K562 (cell line): ENCODE data around the gene PI4K2A. TPM values are rescaled to one million over a fixed set of nuclear protein-coding genes. Genes with fewer than 3 reads are reported as not detected.
A peak's percentile ranks its signal among the peaks of the same experiment; 100 is the strongest.

ENCODE experiments used
- ATAC-seq: fragments of 200-7000 bp; cut with Tn5 transposase; 3 replicates; pipeline ENCODE4 v1.9.1; 2020; ENCODE audit warnings: moderate library complexity
- BruUV-seq: library from RNA; stranded (reverse); fragments of 400-500 nt; replicated peaks from 2 replicates; lab custom pipeline; 2021; lab: Mats Ljungman, UMichigan
- CTCF ChIA-PET: fragments of 300-600 bp; formaldehyde crosslinking; extraction: SDS; loops from one replicate; lab custom pipeline; 2021; ENCODE audit warnings: low intra/inter-chr PET ratio; lab: Yijun Ruan, JAX
- POLR2A ChIA-PET: fragments of 300-600, 350-650 bp; sonication (Branson Sonifier 250); formaldehyde crosslinking; extraction: SDS; loops from one replicate; lab custom pipeline; 2021; ENCODE audit warnings: antibody characterized with exemption, inconsistent platforms; lab: Yijun Ruan, JAX
- DNase-seq, 4 experiments: peaks; one replicate each; pipeline versions ENCODE4 v3.0.0 to v3.0.0-alpha.2; 2011 to 2018; ENCODE audit warnings: low spot score in 3 of 4, mixed read lengths in 3 of 4; ENCODE audit errors: extremely low read depth in 1 of 4
- FAIRE-seq: peaks from 2 replicates; lab custom pipeline; 2011; peaks lifted over from hg19 to GRCh38; lab: Jason Lieb, UNC
- H2AFZ ChIP-seq: 2 replicates; pipeline ENCODE4 v1.6.0; 2011; ENCODE audit warnings: low read depth, low read length, control low read depth, inconsistent platforms
- H3K27ac ChIP-seq: fragments of 200-600 bp; 3 replicates; pipeline ENCODE4 v1.8.0; 2011; ENCODE audit warnings: low read depth, mild to moderate bottlenecking, control low read depth, inconsistent platforms, low read length, moderate library complexity, mixed read lengths; ENCODE audit errors: extremely low read depth
- H3K27me3 ChIP-seq, 2 experiments: fragments of 300-600 bp in 1 of 2; 2 replicates in 1 of 2; 3 replicates in 1 of 2; pipeline versions ENCODE4 v1.6.0 to v1.8.0; 2011; ENCODE audit warnings: inconsistent platforms in 2 of 2, low read length in 2 of 2, mild to moderate bottlenecking in 1 of 2, mixed read lengths in 1 of 2, moderate library complexity in 1 of 2; ENCODE audit not compliant: control insufficient read depth in 2 of 2, insufficient read depth in 2 of 2
- H3K36me3 ChIP-seq: fragments of 300-600 bp; 3 replicates; pipeline ENCODE4 v1.8.0; 2011; ENCODE audit warnings: mild to moderate bottlenecking, low read length, inconsistent platforms; ENCODE audit not compliant: control insufficient read depth, insufficient read depth
- H3K4me1 ChIP-seq, 2 experiments: fragments of 200-600 bp in 1 of 2; replicated peaks in 1 of 2; 2 replicates in 1 of 2; 3 replicates in 1 of 2; pipeline versions ENCODE4 v1.5.1 to v1.8.0; 2011; ENCODE audit warnings: inconsistent platforms in 2 of 2, low read length in 2 of 2, mild to moderate bottlenecking in 1 of 2, mixed read lengths in 1 of 2, moderate library complexity in 1 of 2; ENCODE audit not compliant: control insufficient read depth in 2 of 2, insufficient read depth in 2 of 2
- H3K4me2 ChIP-seq: 2 replicates; pipeline ENCODE4 v1.6.1; 2011; ENCODE audit warnings: low read length, control low read depth, inconsistent platforms, mixed read lengths; ENCODE audit not compliant: insufficient read depth
- H3K4me3 ChIP-seq: fragments of 200-600 bp; sonication (generic), shearing (Covaris generic); 2 replicates; pipeline ENCODE4 v1.5.1; 2016; ENCODE audit warnings: control low read depth, inconsistent platforms
- H3K79me2 ChIP-seq: fragments of 200-600 bp; 3 replicates; pipeline ENCODE4 v1.8.0; 2011; ENCODE audit warnings: low read length, inconsistent platforms; ENCODE audit not compliant: control insufficient read depth, insufficient read depth
- H3K9ac ChIP-seq, 2 experiments: 2 replicates each; pipeline versions ENCODE4 v1.6.0 to v1.6.1; 2011; ENCODE audit warnings: low read depth in 2 of 2, low read length in 2 of 2, control low read depth in 1 of 2, inconsistent platforms in 1 of 2, mild to moderate bottlenecking in 1 of 2, mixed read lengths in 1 of 2; ENCODE audit not compliant: insufficient read depth in 1 of 2
- H3K9me1 ChIP-seq: one replicate; pipeline ENCODE4 v1.6.0; 2011; ENCODE audit warnings: inconsistent platforms, mild to moderate bottlenecking, low read length, moderate library complexity; ENCODE audit not compliant: control insufficient read depth, insufficient read depth
- H3K9me3 ChIP-seq: replicated peaks from 2 replicates; pipeline ENCODE4 v1.5.1; 2011; ENCODE audit warnings: low read depth, low read length, inconsistent platforms; ENCODE audit not compliant: control insufficient read depth, insufficient read depth
- H4K20me1 ChIP-seq: replicated peaks from 2 replicates; pipeline ENCODE4 v1.6.1; 2011; ENCODE audit warnings: low read length, inconsistent platforms, mixed read lengths; ENCODE audit not compliant: control insufficient read depth, insufficient read depth
- ATF7 ChIP-seq: fragments of 450-650 bp; IDR thresholded peaks from 2 replicates; pipeline ENCODE4 v1.7.1; 2014; ENCODE audit warnings: mild to moderate bottlenecking, moderate library complexity
- CTCF ChIP-seq, 3 experiments: IDR thresholded peaks in 2 of 3; conservative IDR thresholded peaks in 1 of 3; 2 replicates each; pipeline ENCODE4 v1.5.1; 2011 to 2012; ENCODE audit warnings: low read length in 3 of 3, mild to moderate bottlenecking in 3 of 3, control low read depth in 2 of 3, improper control_type of control experiment in 1 of 3, inconsistent platforms in 1 of 3, low read depth in 1 of 3, mixed read lengths in 1 of 3, moderate library complexity in 1 of 3; ENCODE audit not compliant: insufficient read depth in 2 of 3
- DEAF1 ChIP-seq: fragments of 450-650 bp; formaldehyde crosslinking; IDR thresholded peaks from 2 replicates; pipeline ENCODE4 v1.4.0; 2020; ENCODE audit warnings: mild to moderate bottlenecking, moderate library complexity
- HSF4 ChIP-seq: fragments of 250-450 bp; sonication (Bioruptor Pico); IDR thresholded peaks from 2 replicates; pipeline ENCODE4 v2.1.2; 2022; ENCODE audit warnings: mild to moderate bottlenecking, moderate library complexity, borderline replicate concordance
- MECOM ChIP-seq: fragments of 250-450 bp; sonication (Bioruptor Pico); IDR thresholded peaks from 2 replicates; pipeline ENCODE4 v1.8.0; 2022; ENCODE audit warnings: inconsistent platforms
- MXD1 ChIP-seq: fragments of 250-450 bp; sonication (Bioruptor Pico); IDR thresholded peaks from 2 replicates; pipeline ENCODE4 v1.8.0; 2021; ENCODE audit warnings: borderline replicate concordance, mild to moderate bottlenecking, moderate library complexity; ENCODE audit not compliant: poor library complexity, severe bottlenecking
- REST ChIP-seq, 2 experiments: fragments of 450-650 bp; formaldehyde crosslinking in 1 of 2; IDR thresholded peaks; 2 replicates each; pipeline versions ENCODE4 v1.4.0 to v1.6.1; 2014 to 2020; ENCODE audit warnings: mild to moderate bottlenecking in 2 of 2, borderline replicate concordance in 1 of 2, low read depth in 1 of 2
- SMC3 ChIP-seq: conservative IDR thresholded peaks from 2 replicates; pipeline ENCODE4 v1.6.1; 2011; ENCODE audit warnings: low read depth, low read length, improper control_type of control experiment; ENCODE audit not compliant: insufficient read depth
- WGBS: fragments of 100-300 bp; shearing (Covaris generic); methylation state at CpG from one replicate; pipeline ENCODE4 v1.1.6; 2016; ENCODE audit warnings: low coverage, mixed read lengths; ENCODE audit not compliant: insufficient coverage; ENCODE audit errors: missing lambda C conversion rate; 5-methylcytosine and 5-hydroxymethylcytosine counted together
- in situ Hi-C: fragments of 300-500 bp; cut with MboI; formaldehyde crosslinking; loops from 4 replicates; pipeline ENCODE4 v1.15.0; 2018; ENCODE audit warnings: inconsistent platforms, mixed read lengths
- intact Hi-C: fragments of 100-400 bp; cut with micrococcal nuclease; formaldehyde crosslinking; loops from 2 replicates; pipeline ENCODE4 v1.14.2; 2022
- polyA plus RNA-seq, 8 experiments: library from polyadenylated mRNA; depleted of rRNA in 4 of 8; stranded (reverse) in 5 of 8; unstranded in 3 of 8; fragments of >200 nt; fragmentation: Nextera tagmentation in 2 of 8; fragmentation: Illumina TruSeq in 1 of 8; extraction: Ambion mirVana in 2 of 8; extraction: Trizol in 1 of 8; gene quantifications; 2 replicates each; pipeline versions ENCODE4 v1.2.1 to v1.2.3, GENCODE V29; 2011 to 2014; ENCODE audit warnings: inconsistent platforms in 1 of 8, missing spikeins in 1 of 8
- total RNA-seq, 7 experiments: library from RNA; depleted of rRNA in 6 of 7; stranded (reverse); fragments of >200 nt in 6 of 7; fragmentation: Illumina TruSeq in 2 of 7; extraction: Trizol in 2 of 7; gene quantifications; 2 replicates each; pipeline versions ENCODE4 v1.2.1 to v1.2.3, GENCODE V29; 2011 to 2021; ENCODE audit warnings: low replicate concordance in 1 of 7

The PI4K2A gene
- total and polyA plus RNA-seq, 9 of the 15 experiments (the other 6 are each of a cell fraction or from before 2014, with no cell fraction given) = 4.4 to 28.4 (median 16.5) TPM

GRCh38 chr10:97612386-97612785, 28.1 kb upstream of the PI4K2A start:
- Histone ChIP-seq H3K9ac (no peak overlapping the region), H3K27ac (no peak overlapping the region), H3K36me3 (no peaks in the 10 kb centered on the region; the same call in 2 of the 3 replicates), H3K4me3 (no peak overlapping the region), H3K27me3 (no peaks in the 10 kb centered on the region), H3K4me2 (no peak overlapping the region), H3K4me1 (peaks cover 0 to 5% of the 10 kb centered on the region in 2 experiments; a peak in 2 of 5 replicates), H3K79me2 (no peaks in the 10 kb centered on the region), H2AFZ (no peak overlapping the region), H3K9me3 (no peaks in the 10 kb centered on the region), H4K20me1 (no peaks in the 10 kb centered on the region), H3K9me1 (no peaks in the 10 kb centered on the region)
- peak; percentile 37 to 49 (median 41) for DNase-seq
- intact Hi-C loops = loop anchor here (1.0 kb wide), 1 partner anchor 40 kb away; the partner anchor contains the start of gene ANKRD2
- FAIRE-seq = peak; percentile 46
- peak; percentile 92 for ATAC-seq
- ChIA-PET POLR2A (interaction anchor here (1.1 kb wide), 2 partner anchors 10 to 39 kb away, joined by 3 read pairs; no protein-coding TSS in a partner anchor), CTCF (interaction anchor here (1.0 to 2.3 kb wide), 3 partner anchors 40 to 205 kb away, joined by 4 to 23 read pairs (median 7); partner anchors contain the start of gene ANKRD2)
- BruUV-seq = no TSS peak
- WGBS = 33% methylated on average over 2 of the region's 2 CpGs
- in situ Hi-C loops = loop anchor here (5.0 kb wide), 1 partner anchor 150 kb away; no protein-coding TSS in a partner anchor
- TF ChIP-seq HSF4 (no peak), ATF7 (no peak), MXD1 (CRISPR knock-in tag) (no peak), SMC3 (peak; percentile 46; the same call in 1 of the 2 replicates), CTCF (IDR thresholded peaks at IDR 0.05 in 2 of 3, conservative IDR thresholded peaks at IDR 0.05 in 1 of 3; ENCODE audit: insufficient read depth in 2 of 3, low read depth in 1 of 3, low read length in 3 of 3) (peak; percentile 46 to 65 (median 53); a peak in 4 of 6 replicates), REST (IDR thresholded peaks at IDR 0.05; ENCODE audit: borderline replicate concordance) (peak; percentile 59; the same call in 1 of the 2 replicates), REST (CRISPR knock-in tag; IDR thresholded peaks at IDR 0.05; ENCODE audit: low read depth) (no peak), DEAF1 (peak; percentile 14; the same call in 1 of the 2 replicates), MECOM (no peak)
